OCI-LY7 (cell line): ENCODE results near the gene SRXN1. TPM values are rescaled to one million over a fixed set of nuclear protein-coding genes. Genes with fewer than 3 reads are reported as not detected.

Experiments used
- BruUV-seq: library from RNA; stranded (reverse); fragments of 400-500 nt; replicated peaks from 2 replicates; lab custom pipeline; 2021; lab: Mats Ljungman, UMichigan
- CTCF ChIA-PET: fragments of 300-600 bp; sonication (Branson Sonifier 250); formaldehyde crosslinking; loops from one replicate; lab custom pipeline; 2022; ENCODE audit warnings: antibody characterized with exemption; ENCODE audit not compliant: unreplicated experiment; lab: Charles Lee
- POLR2A ChIA-PET: fragments of 300-600 bp; sonication (Branson Sonifier 250); formaldehyde crosslinking; loops from one replicate; lab custom pipeline; 2022; ENCODE audit warnings: antibody characterized with exemption; lab: Charles Lee
- DNase-seq: peaks from one replicate; pipeline ENCODE4 v3.0.0-alpha.2; 2015; ENCODE audit warnings: low spot score
- H2AFZ ChIP-seq: fragments of 200-600 bp; sonication (generic), shearing (Covaris generic); 2 replicates; pipeline ENCODE4 v1.6.1; 2014; ENCODE audit warnings: mild to moderate bottlenecking, antibody characterized with exemption, low read length, moderate library complexity
- H3K27ac ChIP-seq: fragments of 200-600 bp; sonication (generic); 2 replicates; pipeline ENCODE4 v1.5.1; 2014; ENCODE audit warnings: mixed run types, low read depth, mild to moderate bottlenecking, moderate library complexity, low read length, inconsistent platforms; ENCODE audit not compliant: poor library complexity, severe bottlenecking
- H3K36me3 ChIP-seq: fragments of 200-600 bp; sonication (generic); 2 replicates; pipeline ENCODE4 v1.6.1; 2014; ENCODE audit warnings: mild to moderate bottlenecking, antibody characterized with exemption, low read length, moderate library complexity, mixed read lengths; ENCODE audit not compliant: insufficient read depth
- H3K4me1 ChIP-seq: fragments of 200-600 bp; sonication (generic); 2 replicates; pipeline ENCODE4 v1.5.1; 2014; ENCODE audit warnings: mild to moderate bottlenecking, low read length; ENCODE audit not compliant: insufficient read depth, poor library complexity, severe bottlenecking
- H3K4me2 ChIP-seq: fragments of 200-600 bp; sonication (generic); 2 replicates; pipeline ENCODE4 v1.6.1; 2014; ENCODE audit warnings: mild to moderate bottlenecking, low read length
- H3K4me3 ChIP-seq: fragments of 200-600 bp; sonication (generic); 2 replicates; pipeline ENCODE4 v1.5.1; 2014; ENCODE audit warnings: mild to moderate bottlenecking, low read depth, low read length; ENCODE audit not compliant: poor library complexity, severe bottlenecking
- H3K79me2 ChIP-seq: fragments of 200-600 bp; sonication (generic); 2 replicates; pipeline ENCODE4 v1.6.1; 2016; ENCODE audit warnings: low read depth, mild to moderate bottlenecking, low read length, moderate library complexity, mixed read lengths; ENCODE audit not compliant: insufficient read depth
- H3K9me2 ChIP-seq: fragments of 200-600 bp; sonication (generic); 2 replicates; pipeline ENCODE4 v1.6.1; 2016; ENCODE audit warnings: mild to moderate bottlenecking, low read length, mixed read lengths; ENCODE audit not compliant: insufficient read depth
- H3K9me3 ChIP-seq: fragments of 200-600 bp; sonication (generic); 2 replicates; pipeline ENCODE4 v1.6.1; 2014; ENCODE audit warnings: mild to moderate bottlenecking, mixed run types, low read length, mixed read lengths
- H4K20me1 ChIP-seq: fragments of 200-600 bp; sonication (generic); 2 replicates; pipeline ENCODE4 v1.6.1; 2014; ENCODE audit warnings: mild to moderate bottlenecking, antibody characterized with exemption, low read length, moderate library complexity, mixed read lengths; ENCODE audit not compliant: insufficient read depth
- CTCF ChIP-seq: fragments of 200-600 bp; sonication (generic); conservative IDR thresholded peaks from 2 replicates; pipeline ENCODE4 v1.5.1; 2014; ENCODE audit warnings: mild to moderate bottlenecking, antibody characterized with exemption, low read length, moderate library complexity, mixed read lengths
- EZH2phosphoT487 ChIP-seq: fragments of 200-600 bp; sonication (generic); IDR thresholded peaks from 2 replicates; pipeline ENCODE4 v1.6.1; 2018; ENCODE audit warnings: low read depth, borderline replicate concordance, mild to moderate bottlenecking, mixed run types, antibody characterized with exemption, low read length, moderate library complexity, mixed read lengths
- intact Hi-C: fragments of 100-400 bp; cut with micrococcal nuclease; formaldehyde crosslinking; loops from one replicate; pipeline ENCODE4 v1.10.0; 2022; ENCODE audit not compliant: unreplicated experiment
- total RNA-seq, 2 experiments: library from RNA; depleted of rRNA in 1 of 2; stranded (reverse); fragments of >200 nt in 1 of 2; shearing (Covaris generic) in 1 of 2; gene quantifications; 2 replicates each; pipeline ENCODE4 v1.2.3, GENCODE V29; 2014 to 2022

SRXN1 gene
- total RNA-seq, 2 experiments from 2014 or later: 18.6 to 19.8 TPM

GRCh38 chr20:658731-659291 is 5.8 kb upstream of the SRXN1 start:
- BruUV-seq: no TSS peak
- ChIA-PET CTCF (no interaction called here), POLR2A (no interaction called here)
- Histone ChIP-seq H3K4me2 (no peak overlapping the region), H3K79me2 (no peaks in the 10 kb centered on the region), H3K27ac (no peak overlapping the region), H3K4me3 (no peak overlapping the region), H3K4me1 (peaks cover 15% of the 10 kb centered on the region), H3K9me3 (no peaks in the 10 kb centered on the region), H3K9me2 (no peaks in the 10 kb centered on the region), H4K20me1 (no peaks in the 10 kb centered on the region), H3K36me3 (no peaks in the 10 kb centered on the region), H2AFZ (no peak overlapping the region)
- no peak for TF ChIP-seq EZH2phosphoT487
- intact Hi-C loops: loop anchor here (10.0 kb wide), 1 partner anchor 176 kb away; the partner anchor contains the start of gene FAM110A
- no peak for DNase-seq

GRCh38 chr20:658202-658601 is 5.2 kb upstream of the SRXN1 start:
- Histone ChIP-seq H3K4me1 (peaks cover 19% of the 10 kb centered on the region), H3K9me2 (no peaks in the 10 kb centered on the region), H2AFZ (no peak overlapping the region), H3K9me3 (no peaks in the 10 kb centered on the region), H3K36me3 (no peaks in the 10 kb centered on the region), H3K79me2 (no peaks in the 10 kb centered on the region), H3K4me2 (no peak overlapping the region), H4K20me1 (no peaks in the 10 kb centered on the region), H3K4me3 (no peak overlapping the region), H3K27ac (no peak overlapping the region)
- intact Hi-C loops: loop anchor here (10.0 kb wide), 1 partner anchor 177 kb away; the partner anchor contains the start of gene FAM110A
- BruUV-seq: no TSS peak
- ChIA-PET CTCF (no interaction called here), POLR2A (no interaction called here)
- TF ChIP-seq EZH2phosphoT487: no peak
- TF ChIP-seq CTCF: no peak
- no peak for DNase-seq

GRCh38 chr20:655726-656624 is 3.0 kb upstream of the SRXN1 start:
- H3K27ac ChIP-seq: no peak overlapping the region

More at GRCh38 chr20:655726-656624, 3.0 kb upstream of the SRXN1 start:
- Histone ChIP-seq H3K4me3 (no peak overlapping the region), H3K79me2 (peaks cover 19% of the 10 kb centered on the region; the same call in 1 of the 2 replicates), H3K9me3 (no peaks in the 10 kb centered on the region), H3K9me2 (no peaks in the 10 kb centered on the region), H4K20me1 (0 out of 2 replicates have a peak, but pooled peaks cover 4% of the 10 kb centered on the region), H2AFZ (no peak overlapping the region), H3K4me1 (peaks cover 21% of the 10 kb centered on the region), H3K4me2 (no peak overlapping the region), H3K36me3 (peaks cover 3% of the 10 kb centered on the region; the same call in 1 of the 2 replicates)
- CTCF ChIA-PET: no interaction called here
- intact Hi-C loops: loop anchor here (10.0 kb wide), 1 partner anchor 179 kb away; the partner anchor contains the start of gene FAM110A
- no peak for DNase-seq
- POLR2A ChIA-PET: interaction anchor here (0.6 kb wide), 1 partner anchor 40 kb away, joined by 3 read pairs; no protein-coding TSS in a partner anchor
- TF ChIP-seq EZH2phosphoT487 (no peak), CTCF (no peak)
- BruUV-seq: no TSS peak
